GM19238 (cell line): ENCODE measurements around the gene ERAS.
"Not testable (repeated sequence)": the region's sequence is repeated elsewhere in the genome, so short reads cannot be mapped to it uniquely, and the experiment has no call there.

Experiments
- DNase-seq: peaks from one replicate; pipeline ENCODE4 v3.0.0; 2011; ENCODE audit warnings: low spot score; ENCODE audit not compliant: insufficient read length

Gene ERAS

DNA sequence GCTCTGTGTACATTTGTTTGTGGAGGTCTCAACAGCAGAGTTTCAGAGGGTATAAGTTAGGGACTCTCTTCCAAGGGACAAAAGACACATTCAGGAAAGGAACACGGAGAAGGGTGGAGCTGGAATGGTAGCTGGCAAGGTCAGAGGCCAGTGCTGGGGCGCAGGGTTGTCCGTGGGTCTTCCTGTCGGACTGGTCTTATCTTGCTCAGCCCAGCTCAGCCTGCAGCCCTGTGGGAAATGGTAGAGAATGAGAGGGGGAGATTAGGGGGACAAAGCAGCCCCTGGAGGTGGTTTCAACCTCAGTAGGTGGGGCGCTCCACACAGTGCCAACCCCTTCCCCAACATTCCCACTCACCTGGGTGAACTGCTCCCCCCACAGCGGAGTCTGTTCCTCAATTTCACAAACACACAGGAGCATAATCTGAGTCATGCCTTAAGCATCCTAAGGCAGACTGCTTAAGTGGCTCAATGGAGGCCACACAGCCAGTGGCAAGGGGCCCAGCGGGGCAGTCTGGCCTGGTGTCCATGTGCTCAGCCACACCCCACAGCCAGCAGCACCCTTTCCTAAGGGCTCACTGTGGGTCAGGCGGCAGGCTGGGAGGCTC is 31.3 kb upstream of the ERAS start:
- DNase-seq = no peak

DNA sequence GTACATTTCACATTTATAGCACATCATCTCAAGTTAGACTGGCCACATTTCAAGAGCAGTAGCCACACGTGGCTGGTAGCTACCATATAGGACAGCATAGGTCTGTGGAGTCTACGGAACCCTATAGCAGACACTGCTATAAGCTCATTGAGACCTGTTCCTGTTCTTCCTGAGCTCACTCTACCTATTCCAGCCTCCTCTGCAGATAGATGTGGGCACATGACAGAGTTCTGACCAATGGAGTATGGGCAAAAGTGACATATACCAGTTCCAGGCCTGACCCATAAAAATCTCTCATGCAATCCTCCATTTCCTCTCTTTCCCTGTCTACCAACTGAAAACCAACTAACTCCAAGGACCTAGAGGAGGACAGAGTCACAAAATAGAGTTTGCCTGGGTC is 28.0 kb upstream of the ERAS start:
- no peak for DNase-seq

DNA sequence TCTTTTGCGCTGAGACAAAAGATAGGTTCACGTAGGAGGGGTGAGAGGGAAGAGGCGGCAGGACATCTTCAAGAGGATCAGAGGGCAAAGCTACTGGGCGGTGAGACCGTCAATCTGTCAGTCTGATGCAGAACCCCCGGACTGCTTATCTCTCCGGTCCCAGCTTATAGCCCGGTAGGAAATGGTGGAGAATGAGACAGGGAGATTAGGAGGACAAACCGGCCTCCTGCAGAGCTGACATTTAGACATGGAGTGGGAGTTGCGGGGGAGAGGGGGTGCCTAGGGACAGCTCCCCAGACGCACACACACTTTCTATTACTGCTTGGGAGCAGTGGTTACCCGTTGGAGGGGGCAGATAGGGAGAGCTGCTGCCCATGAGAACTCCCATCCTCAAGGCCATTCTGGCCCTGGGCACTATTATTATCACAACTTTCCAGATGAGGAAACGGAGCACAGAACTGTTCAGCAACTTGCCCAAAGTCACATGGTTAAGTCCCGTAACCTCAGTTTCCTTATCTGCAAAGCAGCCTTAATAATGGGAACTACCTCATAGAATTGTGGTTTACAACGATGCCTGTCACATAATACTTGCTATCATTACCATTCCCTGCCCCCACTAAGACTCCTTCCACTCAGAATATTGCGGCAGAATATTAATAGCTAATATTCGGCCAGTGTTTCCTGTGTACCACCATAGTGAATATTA is 25.6 kb upstream of the ERAS start:
- no peak for DNase-seq

GRCh38 chrX:48801280-48802088 is 24.8 kb upstream of the ERAS start, which contains the start of gene HDAC6:
Gene HDAC6 (plus strand): TSS chrX:48802067. CDS start chrX:48802693, 626 bp downstream.
- peak; percentile 75 for DNase-seq

- DNase-seq = peak; percentile 59
Measured at GRCh38 chrX:48802089-48802904, 24.0 kb upstream of the ERAS start.

DNA sequence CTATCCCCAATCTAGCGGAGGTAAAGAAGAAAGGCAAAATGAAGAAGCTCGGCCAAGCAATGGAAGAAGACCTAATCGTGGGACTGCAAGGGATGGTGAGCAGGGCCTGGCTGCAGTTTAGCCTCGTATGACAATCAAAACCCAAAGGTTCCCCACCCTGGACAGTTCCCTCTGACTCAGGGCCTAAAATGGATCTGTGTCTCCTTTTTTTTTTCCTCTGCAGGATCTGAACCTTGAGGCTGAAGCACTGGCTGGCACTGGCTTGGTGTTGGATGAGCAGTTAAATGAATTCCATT is 23.5 kb upstream of the ERAS start:
- no peak for DNase-seq

DNA sequence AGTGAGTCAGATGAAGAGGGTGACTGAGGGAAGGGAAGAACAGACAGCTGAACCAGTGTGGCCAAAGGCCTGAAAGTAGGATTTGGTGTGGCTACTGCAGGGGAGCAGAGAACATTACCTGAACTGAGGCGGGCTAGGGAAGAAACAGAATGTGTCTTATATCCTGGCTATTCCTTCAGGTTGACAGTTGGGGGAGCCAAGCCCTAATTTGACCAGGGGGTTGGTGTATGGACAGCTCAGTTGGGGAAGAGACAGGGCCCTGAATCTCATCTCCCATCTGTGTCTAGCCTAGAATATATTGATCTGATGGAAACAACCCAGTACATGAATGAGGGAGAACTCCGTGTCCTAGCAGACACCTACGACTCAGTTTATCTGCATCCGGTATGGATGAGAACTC is 20.2 kb upstream of the ERAS start:
- no peak for DNase-seq

GRCh38 chrX:48813644-48814043 is 12.7 kb upstream of the ERAS start:
- no peak for DNase-seq

GRCh38 chrX:48814722-48815121 is 11.6 kb upstream of the ERAS start:
- no peak for DNase-seq

DNA sequence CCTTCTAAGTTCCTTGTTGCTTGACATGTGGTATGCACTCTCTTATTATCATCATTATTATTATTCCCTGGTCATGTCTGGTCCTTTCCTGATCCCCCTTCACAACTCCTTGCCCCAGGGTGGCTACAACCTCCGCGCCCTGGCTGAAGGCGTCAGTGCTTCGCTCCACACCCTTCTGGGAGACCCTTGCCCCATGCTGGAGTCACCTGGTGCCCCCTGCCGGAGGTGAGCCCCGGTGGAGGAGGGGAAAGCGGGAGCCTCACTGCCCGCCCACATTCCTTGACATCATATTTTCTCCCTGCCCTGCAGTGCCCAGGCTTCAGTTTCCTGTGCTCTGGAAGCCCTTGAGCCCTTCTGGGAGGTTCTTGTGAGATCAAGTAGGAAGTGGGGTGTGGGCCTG is 11.0 kb upstream of the ERAS start:
- no peak for DNase-seq

DNA sequence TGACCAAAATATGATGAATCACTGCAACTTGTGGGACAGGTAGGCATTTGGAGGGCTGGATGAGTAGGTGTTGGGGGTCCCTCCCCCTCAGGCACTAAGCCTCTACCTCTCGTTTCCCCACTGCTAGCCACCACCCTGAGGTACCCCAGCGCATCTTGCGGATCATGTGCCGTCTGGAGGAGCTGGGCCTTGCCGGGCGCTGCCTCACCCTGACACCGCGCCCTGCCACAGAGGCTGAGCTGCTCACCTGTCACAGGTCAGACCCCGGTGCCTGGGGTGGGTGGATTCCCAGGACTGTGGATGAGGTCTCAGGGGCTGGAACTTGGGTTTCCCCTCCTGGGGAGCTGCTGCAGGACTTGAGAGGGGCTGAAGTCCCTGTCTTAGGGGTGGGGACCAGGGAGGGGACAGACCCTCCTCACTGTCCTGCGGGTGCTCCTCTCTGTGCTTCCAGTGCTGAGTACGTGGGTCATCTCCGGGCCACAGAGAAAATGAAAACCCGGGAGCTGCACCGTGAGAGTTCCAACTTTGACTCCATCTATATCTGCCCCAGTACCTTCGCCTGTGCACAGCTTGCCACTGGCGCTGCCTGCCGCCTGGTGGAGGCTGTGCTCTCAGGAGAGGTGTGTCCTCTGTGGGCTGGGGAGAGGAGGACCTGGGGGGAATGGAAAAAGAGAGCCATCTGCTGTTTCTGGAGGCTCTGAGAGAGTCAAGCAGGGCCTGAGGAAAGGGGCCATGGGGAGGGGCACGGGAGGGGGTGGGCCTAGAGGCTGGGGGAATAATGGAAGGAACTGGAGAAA is 10.1 kb upstream of the ERAS start:
- no peak for DNase-seq

- DNase-seq = no peak
Measured at GRCh38 chrX:48818098-48818497, 8.2 kb upstream of the ERAS start.

- DNase-seq = no peak
Measured at GRCh38 chrX:48818866-48819265, 7.4 kb upstream of the ERAS start.

DNA sequence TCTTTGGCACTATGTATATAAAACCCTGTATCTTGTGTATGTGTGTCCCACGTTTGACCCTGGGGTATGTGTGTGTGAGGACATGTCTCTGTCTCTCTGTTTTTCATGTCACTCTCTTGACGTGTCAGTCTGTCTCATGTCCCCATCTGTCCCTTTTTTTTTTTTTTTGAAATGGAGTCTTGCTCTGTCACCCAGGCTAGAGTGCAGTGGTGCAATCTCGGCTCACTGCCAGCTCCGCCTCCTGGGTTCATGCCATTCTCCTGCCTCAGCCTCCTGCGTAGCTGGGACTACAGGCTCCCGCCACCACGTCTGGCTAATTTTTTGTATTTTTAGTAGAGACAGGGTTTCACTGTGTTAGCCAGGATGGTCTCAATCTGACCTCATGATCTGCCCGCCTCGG is 6.9 kb upstream of the ERAS start:
- not testable (repeated sequence) for DNase-seq

- no peak for DNase-seq
Measured at GRCh38 chrX:48823053-48823452, 3.3 kb upstream of the ERAS start.

DNA sequence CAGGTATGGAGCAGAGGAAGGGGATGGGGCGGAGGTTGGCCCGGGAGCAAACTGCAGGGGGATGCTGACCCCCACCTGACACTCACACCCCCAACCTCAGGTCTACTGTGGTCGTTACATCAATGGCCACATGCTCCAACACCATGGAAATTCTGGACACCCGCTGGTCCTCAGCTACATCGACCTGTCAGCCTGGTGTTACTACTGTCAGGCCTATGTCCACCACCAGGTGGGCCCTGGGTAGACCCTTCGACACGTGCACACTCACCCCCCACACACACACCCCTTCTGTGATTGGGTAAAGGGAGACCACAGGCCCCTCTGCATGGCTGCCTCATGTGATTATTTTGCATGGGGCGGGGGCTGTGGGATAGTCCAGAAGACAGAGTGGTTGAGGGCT is 2.2 kb upstream of the ERAS start:
- no peak for DNase-seq

DNA sequence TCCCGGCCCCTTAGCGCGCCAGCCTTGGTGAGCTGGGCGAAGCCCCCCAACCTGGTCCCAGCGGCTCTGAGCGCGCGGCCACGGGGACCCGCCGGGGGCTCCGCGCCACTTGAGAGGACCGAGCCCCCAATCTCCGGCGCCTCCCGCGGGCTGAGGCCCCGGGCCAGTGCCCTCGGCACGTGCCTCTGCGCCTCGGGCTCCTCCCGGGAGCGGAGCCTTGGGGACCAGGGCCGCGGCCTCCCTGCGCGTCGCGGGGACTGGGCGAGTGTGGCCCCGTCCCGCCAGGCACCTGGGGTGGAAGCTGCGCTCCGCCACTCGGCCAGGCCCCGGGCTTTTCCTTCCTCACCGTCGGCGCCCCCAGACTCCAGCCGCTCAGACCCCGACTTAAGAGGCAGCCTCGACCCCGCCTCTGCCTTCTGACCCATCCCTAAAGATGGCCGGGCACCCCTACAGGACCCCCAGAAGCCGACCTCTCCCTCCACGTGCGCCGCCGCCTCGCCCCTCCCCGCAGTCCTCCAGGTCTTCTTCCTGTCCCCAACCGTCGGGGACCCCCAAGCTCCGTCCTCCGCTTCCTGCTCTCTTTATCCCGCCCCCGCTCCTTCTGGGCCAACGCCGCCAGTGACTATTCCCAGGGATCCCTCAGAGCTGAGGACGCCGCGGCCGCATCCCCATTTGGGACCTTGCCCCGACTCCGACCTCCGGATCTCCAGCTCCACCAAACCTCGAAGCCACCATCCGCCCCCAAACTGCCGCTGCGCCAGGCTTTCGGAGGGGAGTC is 752 bp downstream of the ERAS start:
- no peak for DNase-seq

GRCh38 chrX:48827654-48827968 is 1.3 kb downstream of the ERAS start:
- DNase-seq = no peak

GRCh38 chrX:48829016-48829735 is 2.9 kb downstream of the ERAS start:
- no peak for DNase-seq
